ENCODE measurements around the gene FADS6.
"Not testable (repeated sequence)": the region's sequence is repeated elsewhere in the genome, so short reads cannot be mapped to it uniquely, and the experiment has no call there.

FADS6 gene

GRCh38 chr17:74888469-74888868, 5.0 kb downstream of the FADS6 start:
- no peak for DNase-seq (ENCODE audit: low read depth)

- no peak for DNase-seq (ENCODE audit: low read depth)
Observed at GRCh38 chr17:74883241-74883745, 10.1 kb downstream of the FADS6 start.

- DNase-seq (ENCODE audit: low read depth): no peak
Observed at GRCh38 chr17:74882517-74883240, 10.8 kb downstream of the FADS6 start.

- DNase-seq (ENCODE audit: low read depth): no peak
Observed at GRCh38 chr17:74881073-74881472, 12.4 kb downstream of the FADS6 start.

GRCh38 chr17:74879308-74879707, 14.1 kb downstream of the FADS6 start:
- no peak for DNase-seq (ENCODE audit: low read depth)

- no peak for DNase-seq (ENCODE audit: low read depth)
Observed at GRCh38 chr17:74878658-74879057, 14.8 kb downstream of the FADS6 start.

GRCh38 chr17:74877592-74878548, 15.6 kb downstream of the FADS6 start:
- DNase-seq (ENCODE audit: low read depth): no peak

- DNase-seq (ENCODE audit: low read depth): no peak
Observed at GRCh38 chr17:74875977-74876593, 17.3 kb downstream of the FADS6 start.

- DNase-seq (ENCODE audit: low read depth): no peak
Observed at GRCh38 chr17:74875155-74875976, 18.1 kb downstream of the FADS6 start.

GRCh38 chr17:74874615-74875037, 18.8 kb downstream of the FADS6 start:
- no peak for DNase-seq (ENCODE audit: low read depth)

GRCh38 chr17:74873874-74874614, 19.4 kb downstream of the FADS6 start:
- no peak for DNase-seq (ENCODE audit: low read depth)

GRCh38 chr17:74873037-74873873, 20.2 kb downstream of the FADS6 start:
- DNase-seq (ENCODE audit: low read depth): peak; percentile 99

GRCh38 chr17:74872313-74873036, 21.0 kb downstream of the FADS6 start, which contains the start of gene FDXR:
Gene FDXR (minus strand): TSS chr17:74872994. CDS start chr17:74872944, 50 bp downstream.
- no peak for DNase-seq (ENCODE audit: low read depth)

GRCh38 chr17:74871356-74872076, 21.9 kb downstream of the FADS6 start:
- DNase-seq (ENCODE audit: low read depth): no peak

GRCh38 chr17:74870512-74870911, 22.9 kb downstream of the FADS6 start:
- DNase-seq (ENCODE audit: low read depth): no peak

GRCh38 chr17:74870028-74870427, 23.4 kb downstream of the FADS6 start:
- DNase-seq (ENCODE audit: low read depth): not testable (repeated sequence)

GRCh38 chr17:74868908-74869255, 24.6 kb downstream of the FADS6 start:
- DNase-seq (ENCODE audit: low read depth): no peak

- no peak for DNase-seq (ENCODE audit: low read depth)
Observed at GRCh38 chr17:74868251-74868907, 25.1 kb downstream of the FADS6 start.
